ENCODE measurements around the gene SPSB1.
"Not testable (repeated sequence)": the region's sequence is repeated elsewhere in the genome, so short reads cannot be mapped to it uniquely, and the experiment has no call there.

SPSB1 gene

GRCh38 chr1:9295884-9296283 lies 3.2 kb downstream of the SPSB1 start:
- TF ChIP-seq POU2F2 (IDR thresholded peaks at IDR 0.05; ENCODE audit: low read depth, low read length): no peak
- TF ChIP-seq PAX5 (IDR thresholded peaks at IDR 0.05; ENCODE audit: insufficient read depth, low read length, severe bottlenecking): no peak
- no peak for TF ChIP-seq POLR2A (IDR thresholded peaks at IDR 0.05; ENCODE audit: low read depth, low read length)
- no peak for TF ChIP-seq POLR2AphosphoS5 (IDR thresholded peaks at IDR 0.05; ENCODE audit: low read depth, low read length)
- no peak for TF ChIP-seq SPI1 (IDR thresholded peaks at IDR 0.05; ENCODE audit: low read depth, low read length)
- no peak for TF ChIP-seq TAF1 (IDR thresholded peaks at IDR 0.05; ENCODE audit: low read depth, low read length)
- no peak for FAIRE-seq
- no peak for DNase-seq (ENCODE audit: insufficient read length, low spot score)

GRCh38 chr1:9296850-9297249 lies 4.2 kb downstream of the SPSB1 start:
- DNase-seq (ENCODE audit: insufficient read length, low spot score) (no peak), FAIRE-seq (no peak)
- no peak for TF ChIP-seq SPI1 (IDR thresholded peaks at IDR 0.05; ENCODE audit: low read depth, low read length)
- no peak for TF ChIP-seq POU2F2 (IDR thresholded peaks at IDR 0.05; ENCODE audit: low read depth, low read length)
- TF ChIP-seq POLR2AphosphoS5 (IDR thresholded peaks at IDR 0.05; ENCODE audit: low read depth, low read length): no peak
- no peak for TF ChIP-seq PAX5 (IDR thresholded peaks at IDR 0.05; ENCODE audit: insufficient read depth, low read length, severe bottlenecking)
- TF ChIP-seq TAF1 (IDR thresholded peaks at IDR 0.05; ENCODE audit: low read depth, low read length): no peak
- TF ChIP-seq POLR2A (IDR thresholded peaks at IDR 0.05; ENCODE audit: low read depth, low read length): no peak

GRCh38 chr1:9297831-9298230 lies 5.1 kb downstream of the SPSB1 start:
- no peak for FAIRE-seq
- TF ChIP-seq POLR2AphosphoS5 (IDR thresholded peaks at IDR 0.05; ENCODE audit: low read depth, low read length) (no peak), SPI1 (IDR thresholded peaks at IDR 0.05; ENCODE audit: low read depth, low read length) (no peak), POLR2A (IDR thresholded peaks at IDR 0.05; ENCODE audit: low read depth, low read length) (no peak), TAF1 (IDR thresholded peaks at IDR 0.05; ENCODE audit: low read depth, low read length) (no peak), POU2F2 (IDR thresholded peaks at IDR 0.05; ENCODE audit: low read depth, low read length) (no peak), PAX5 (IDR thresholded peaks at IDR 0.05; ENCODE audit: insufficient read depth, low read length, severe bottlenecking) (no peak)
- DNase-seq (ENCODE audit: insufficient read length, low spot score): no peak

GRCh38 chr1:9298282-9298681 lies 5.6 kb downstream of the SPSB1 start:
- no peak for TF ChIP-seq POLR2AphosphoS5 (IDR thresholded peaks at IDR 0.05; ENCODE audit: low read depth, low read length)
- TF ChIP-seq POU2F2 (IDR thresholded peaks at IDR 0.05; ENCODE audit: low read depth, low read length): no peak
- no peak for FAIRE-seq
- no peak for DNase-seq (ENCODE audit: insufficient read length, low spot score)

- FAIRE-seq; DNase-seq (ENCODE audit: insufficient read length, low spot score): not testable (repeated sequence)
These were observed 7.2 kb downstream of the SPSB1 start for GRCh38 chr1:9299571-9300541.

- no peak for DNase-seq (ENCODE audit: insufficient read length, low spot score)
- TF ChIP-seq POLR2AphosphoS5 (IDR thresholded peaks at IDR 0.05; ENCODE audit: low read depth, low read length) (no peak), POLR2A (IDR thresholded peaks at IDR 0.05; ENCODE audit: low read depth, low read length) (no peak)
- no peak for FAIRE-seq
These were observed 7.9 kb downstream of the SPSB1 start for GRCh38 chr1:9300573-9300972.

- TF ChIP-seq POLR2AphosphoS5 (IDR thresholded peaks at IDR 0.05; ENCODE audit: low read depth, low read length) (no peak), PAX5 (IDR thresholded peaks at IDR 0.05; ENCODE audit: insufficient read depth, low read length, severe bottlenecking) (no peak), SPI1 (IDR thresholded peaks at IDR 0.05; ENCODE audit: low read depth, low read length) (no peak), POU2F2 (IDR thresholded peaks at IDR 0.05; ENCODE audit: low read depth, low read length) (no peak), TAF1 (IDR thresholded peaks at IDR 0.05; ENCODE audit: low read depth, low read length) (no peak), POLR2A (IDR thresholded peaks at IDR 0.05; ENCODE audit: low read depth, low read length) (no peak)
- FAIRE-seq: no peak
- DNase-seq (ENCODE audit: insufficient read length, low spot score): no peak
These were observed 10.2 kb downstream of the SPSB1 start for GRCh38 chr1:9302745-9303524.

- TF ChIP-seq SPI1 (IDR thresholded peaks at IDR 0.05; ENCODE audit: low read depth, low read length) (no peak), POLR2AphosphoS5 (IDR thresholded peaks at IDR 0.05; ENCODE audit: low read depth, low read length) (no peak), PAX5 (IDR thresholded peaks at IDR 0.05; ENCODE audit: insufficient read depth, low read length, severe bottlenecking) (no peak), POU2F2 (IDR thresholded peaks at IDR 0.05; ENCODE audit: low read depth, low read length) (no peak), TAF1 (IDR thresholded peaks at IDR 0.05; ENCODE audit: low read depth, low read length) (no peak), POLR2A (IDR thresholded peaks at IDR 0.05; ENCODE audit: low read depth, low read length) (no peak)
- FAIRE-seq (no peak), DNase-seq (ENCODE audit: insufficient read length, low spot score) (no peak)
These were observed 11.2 kb downstream of the SPSB1 start for GRCh38 chr1:9303916-9304315.

- TF ChIP-seq POLR2AphosphoS5 (IDR thresholded peaks at IDR 0.05; ENCODE audit: low read depth, low read length): no peak
- no peak for TF ChIP-seq POLR2A (IDR thresholded peaks at IDR 0.05; ENCODE audit: low read depth, low read length)
- TF ChIP-seq PAX5 (IDR thresholded peaks at IDR 0.05; ENCODE audit: insufficient read depth, low read length, severe bottlenecking): no peak
- no peak for TF ChIP-seq POU2F2 (IDR thresholded peaks at IDR 0.05; ENCODE audit: low read depth, low read length)
- no peak for TF ChIP-seq TAF1 (IDR thresholded peaks at IDR 0.05; ENCODE audit: low read depth, low read length)
- TF ChIP-seq SPI1 (IDR thresholded peaks at IDR 0.05; ENCODE audit: low read depth, low read length): no peak
- DNase-seq (ENCODE audit: insufficient read length, low spot score) (no peak), FAIRE-seq (no peak)
These were observed 12.5 kb downstream of the SPSB1 start for GRCh38 chr1:9305216-9305615.

- TF ChIP-seq POLR2AphosphoS5 (IDR thresholded peaks at IDR 0.05; ENCODE audit: low read depth, low read length) (no peak), POU2F2 (IDR thresholded peaks at IDR 0.05; ENCODE audit: low read depth, low read length) (no peak), PAX5 (IDR thresholded peaks at IDR 0.05; ENCODE audit: insufficient read depth, low read length, severe bottlenecking) (no peak), POLR2A (IDR thresholded peaks at IDR 0.05; ENCODE audit: low read depth, low read length) (no peak), SPI1 (IDR thresholded peaks at IDR 0.05; ENCODE audit: low read depth, low read length) (no peak)
- FAIRE-seq: no peak
- no peak for DNase-seq (ENCODE audit: insufficient read length, low spot score)
These were observed 13.3 kb downstream of the SPSB1 start for GRCh38 chr1:9306006-9306405.

Data from GM12891 (cell line).